Pancreas (tissue), 10 donors: ENCODE results near the gene LGR6. TPM values are rescaled to one million over a fixed set of nuclear protein-coding genes. Genes with fewer than 3 reads are reported as not detected.

Source experiments
- ATAC-seq, 4 donors: fragments of 200-7000 bp; cut with Tn5 transposase; one replicate each; pipeline versions ENCODE4 v1.8.0 to v1.9.1; 2020; ENCODE audit warnings: mild to moderate bottlenecking in 4 of 4, moderate library complexity in 4 of 4
- DNase-seq, 6 donors: peaks; one replicate each; pipeline ENCODE4 v3.0.0-alpha.2; 2020
- FAIRE-seq: peaks from 2 replicates; lab custom pipeline; 2012; peaks lifted over from hg19 to GRCh38; lab: Jason Lieb, UNC
- H3K27ac ChIP-seq, 4 donors: fragments of 200-600 bp; sonication (generic); 1 replicate in 3 of 4; 2 replicates in 1 of 4; pipeline versions ENCODE4 v1.5.0 to v1.8.0; 2020
- H3K27me3 ChIP-seq, 4 donors: fragments of 200-600 bp; one replicate each; pipeline ENCODE4 v1.8.0; 2021
- H3K36me3 ChIP-seq, 3 donors: fragments of 200-600 bp; sonication (generic) in 1 of 3; one replicate each; pipeline versions ENCODE4 v1.5.0 to v1.8.0; 2020 to 2021
- H3K4me1 ChIP-seq, 3 donors: fragments of 200-600 bp; one replicate each; pipeline ENCODE4 v1.8.0; 2021
- H3K4me3 ChIP-seq, 4 donors: fragments of 200-600 bp; sonication (generic) in 2 of 4; one replicate each; pipeline versions ENCODE4 v1.5.0 to v1.8.0; 2020 to 2021
- H3K9me3 ChIP-seq, 4 donors: fragments of 200-600 bp; one replicate each; pipeline ENCODE4 v1.8.0; 2021
- WGBS, 2 donors: extraction: QIAGEN DNeasy Blood & Tissue Kit; methylation state at CpG; one replicate each; pipeline ENCODE4 v1.1.7; 2013; 5-methylcytosine and 5-hydroxymethylcytosine counted together
- intact Hi-C, 3 donors: fragments of 100-400 bp; cut with DNase I; formaldehyde crosslinking; loops; one replicate each; pipeline versions ENCODE4 v1.11.1 to v1.14.2; 2022
- polyA plus RNA-seq, 2 donors: library from polyadenylated mRNA; stranded (reverse); fragments of 200-250 nt; gene quantifications; one replicate each; pipeline ENCODE4 v1.2.3, GENCODE V29; 2013
- total RNA-seq, 6 donors: library from RNA; stranded (reverse); fragmentation: NEBNext Ultra II Directional in 4 of 6; extraction: Animal tissue kit (Norgen Biotek cat#: 25700) in 4 of 6; gene quantifications; one replicate each; pipeline versions ENCODE4 v1.2.1 to v1.2.4, GENCODE V29; 2021 to 2023
- TF ChIP-seq, protein P1 (sequence below), 4 donors: fragments of 200-600 bp; sonication (generic) in 3 of 4; IDR thresholded peaks; one replicate each; pipeline versions ENCODE4 v1.5.0 to v1.8.0; 2021; ENCODE audit warnings: antibody characterized with exemption in 4 of 4
- donor health status: healthy with polysubstance abuse.
- donor health status: DM: no; HTN: no; CAD: no; lungs with moderate emphysema.
- donor health status: DM: no; HTN: no; CAD: no.
- donor health status: control.
- donor health status: control.
- donor health status: Bipolar disorder and iron deficiency.
- donor health status: DM: yes; HTN: yes; CAD: no.
- donor health status: DM: no; HTN: no; CAD: no.
- donor health status: DM: no; HTN: no; CAD: no.
- donor health status: DM: yes; HTN: yes; CAD: no.

LGR6 gene
- total and polyA plus RNA-seq, 8 donors, result 0.06 to 0.47 (median 0.15) TPM; not detected in 3

DNA sequence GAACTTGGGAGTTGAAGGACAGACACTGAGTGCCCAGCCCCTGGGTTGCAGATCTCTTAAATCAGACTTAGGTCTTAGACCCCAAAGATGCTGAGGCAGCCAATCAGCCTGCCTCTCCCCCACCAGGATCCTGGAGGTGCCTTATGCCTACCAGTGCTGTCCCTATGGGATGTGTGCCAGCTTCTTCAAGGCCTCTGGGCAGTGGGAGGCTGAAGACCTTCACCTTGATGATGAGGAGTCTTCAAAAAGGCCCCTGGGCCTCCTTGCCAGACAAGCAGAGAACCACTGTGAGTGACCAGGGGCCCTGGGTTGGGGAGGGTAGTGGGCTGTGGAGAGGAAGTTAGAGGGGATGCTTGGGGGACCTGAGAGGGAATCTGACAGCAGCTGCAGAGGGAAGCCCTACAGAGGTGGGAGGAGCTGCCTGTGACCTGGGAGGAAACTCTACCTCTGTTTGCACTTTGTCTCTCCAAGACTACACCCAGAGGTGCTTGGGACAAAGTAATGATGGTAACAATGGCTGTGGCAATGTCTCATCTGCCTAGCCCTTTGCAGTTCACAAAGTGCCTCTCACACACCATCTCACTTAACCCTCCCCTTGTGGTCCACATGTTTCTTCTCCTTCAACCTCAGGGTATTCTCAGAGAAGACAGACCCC lies 116.6 kb downstream of the LGR6 start:
- H3K4me3 ChIP-seq, result no peak overlapping the region
- no peak overlapping the region for H3K27ac ChIP-seq
- H3K9me3 ChIP-seq, result no peaks in the 10 kb centered on the region
- no peaks in the 10 kb centered on the region for H3K27me3 ChIP-seq
- intact Hi-C loops, result loop anchor here in 1 of 3 donors (5.0 kb wide), 1 partner anchor 123 kb away; no protein-coding TSS in a partner anchor
- H3K36me3 ChIP-seq, result no peaks in the 10 kb centered on the region
- no peak for ATAC-seq
- H3K4me1 ChIP-seq, result no peaks in the 10 kb centered on the region
- FAIRE-seq, result no peak
- DNase-seq, result no peak
- TF ChIP-seq, protein P1, sequence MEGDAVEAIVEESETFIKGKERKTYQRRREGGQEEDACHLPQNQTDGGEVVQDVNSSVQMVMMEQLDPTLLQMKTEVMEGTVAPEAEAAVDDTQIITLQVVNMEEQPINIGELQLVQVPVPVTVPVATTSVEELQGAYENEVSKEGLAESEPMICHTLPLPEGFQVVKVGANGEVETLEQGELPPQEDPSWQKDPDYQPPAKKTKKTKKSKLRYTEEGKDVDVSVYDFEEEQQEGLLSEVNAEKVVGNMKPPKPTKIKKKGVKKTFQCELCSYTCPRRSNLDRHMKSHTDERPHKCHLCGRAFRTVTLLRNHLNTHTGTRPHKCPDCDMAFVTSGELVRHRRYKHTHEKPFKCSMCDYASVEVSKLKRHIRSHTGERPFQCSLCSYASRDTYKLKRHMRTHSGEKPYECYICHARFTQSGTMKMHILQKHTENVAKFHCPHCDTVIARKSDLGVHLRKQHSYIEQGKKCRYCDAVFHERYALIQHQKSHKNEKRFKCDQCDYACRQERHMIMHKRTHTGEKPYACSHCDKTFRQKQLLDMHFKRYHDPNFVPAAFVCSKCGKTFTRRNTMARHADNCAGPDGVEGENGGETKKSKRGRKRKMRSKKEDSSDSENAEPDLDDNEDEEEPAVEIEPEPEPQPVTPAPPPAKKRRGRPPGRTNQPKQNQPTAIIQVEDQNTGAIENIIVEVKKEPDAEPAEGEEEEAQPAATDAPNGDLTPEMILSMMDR (IDR thresholded peaks at IDR 0.05), result no peak

DNA sequence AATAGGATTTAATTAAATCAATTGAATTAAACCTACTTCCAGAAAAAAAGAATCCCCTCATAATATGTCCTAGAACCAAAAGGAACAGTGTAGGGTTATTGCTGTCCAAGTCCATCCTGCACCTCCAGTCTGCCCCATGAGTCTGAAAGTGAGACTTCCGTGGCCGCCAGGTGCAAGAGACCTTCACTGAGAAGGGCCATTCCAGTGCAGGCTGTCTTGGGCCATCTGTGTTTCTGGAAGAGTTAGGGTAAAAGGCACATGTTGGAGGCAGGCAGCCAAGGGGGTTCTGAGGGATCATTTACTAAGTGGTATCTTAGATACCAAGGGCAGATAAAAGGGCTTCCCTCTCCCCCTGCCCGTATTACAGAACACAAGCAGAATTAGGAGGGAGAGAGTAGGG lies 117.1 kb downstream of the LGR6 start:
- H3K4me1 ChIP-seq, result no peaks in the 10 kb centered on the region
- no peak for FAIRE-seq
- H3K27ac ChIP-seq, result no peak overlapping the region
- WGBS, 2 donors, result 84 to 87% methylated on average over 3 of the region's 3 CpGs
- no peaks in the 10 kb centered on the region for H3K9me3 ChIP-seq
- intact Hi-C loops, result loop anchor here in 1 of 3 donors (5.0 kb wide), 1 partner anchor 123 kb away; no protein-coding TSS in a partner anchor
- DNase-seq, result no peak
- H3K36me3 ChIP-seq, result no peaks in the 10 kb centered on the region
- TF ChIP-seq, protein P1 (IDR thresholded peaks at IDR 0.05), result no peak
- H3K27me3 ChIP-seq, result no peaks in the 10 kb centered on the region
- no peak for ATAC-seq
- no peak overlapping the region for H3K4me3 ChIP-seq

DNA sequence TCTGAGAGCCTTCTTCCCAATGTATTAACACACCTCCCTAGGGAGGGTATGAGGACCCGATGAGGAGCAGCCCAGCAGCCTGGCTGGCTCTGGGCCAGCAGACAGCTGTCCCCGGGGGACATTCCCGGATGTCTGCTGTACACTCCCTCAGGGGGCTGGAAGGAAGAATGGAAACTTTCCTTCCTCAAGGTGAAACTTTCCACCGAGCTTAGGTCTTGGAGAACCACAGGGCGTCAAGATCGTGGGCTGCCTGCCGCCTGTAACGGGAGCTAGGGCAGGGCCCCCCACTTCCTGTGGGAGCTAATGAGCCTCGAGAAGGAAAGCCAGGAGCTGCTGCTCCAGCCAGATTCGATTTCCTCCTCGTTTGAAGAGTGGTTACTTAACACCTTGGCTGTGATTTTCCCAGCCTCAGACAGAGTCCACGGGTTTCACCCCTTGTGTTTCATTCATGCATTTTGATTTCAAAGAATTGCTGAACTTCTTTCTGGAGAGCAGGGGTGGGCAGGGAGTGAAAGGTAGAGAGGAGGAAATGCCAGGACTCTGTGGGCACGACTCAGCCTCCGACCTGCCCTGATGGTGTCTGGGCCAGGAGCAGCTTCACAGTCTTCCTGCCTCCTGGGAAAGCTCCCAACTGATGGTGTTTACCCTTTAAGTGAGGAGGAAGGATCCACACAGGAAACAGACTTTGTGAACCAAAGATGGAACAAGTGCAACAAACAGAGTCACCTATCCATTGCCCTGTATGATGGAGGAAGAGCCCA lies 118.5 kb downstream of the LGR6 start:
- no peaks in the 10 kb centered on the region for H3K27me3 ChIP-seq
- H3K36me3 ChIP-seq, result no peaks in the 10 kb centered on the region
- no peaks in the 10 kb centered on the region for H3K9me3 ChIP-seq
- no peaks in the 10 kb centered on the region for H3K4me1 ChIP-seq
- ATAC-seq (no peak), DNase-seq (no peak), FAIRE-seq (no peak)
- TF ChIP-seq, protein P1 (IDR thresholded peaks at IDR 0.05), result no peak
- H3K4me3 ChIP-seq, result no peak overlapping the region
- intact Hi-C loops, result loop anchor here in 1 of 3 donors (5.0 kb wide), 1 partner anchor 125 kb away; no protein-coding TSS in a partner anchor
- no peak overlapping the region for H3K27ac ChIP-seq
- WGBS, 2 donors, result 16 to 18% methylated on average over 14 of the region's 14 CpGs

DNA sequence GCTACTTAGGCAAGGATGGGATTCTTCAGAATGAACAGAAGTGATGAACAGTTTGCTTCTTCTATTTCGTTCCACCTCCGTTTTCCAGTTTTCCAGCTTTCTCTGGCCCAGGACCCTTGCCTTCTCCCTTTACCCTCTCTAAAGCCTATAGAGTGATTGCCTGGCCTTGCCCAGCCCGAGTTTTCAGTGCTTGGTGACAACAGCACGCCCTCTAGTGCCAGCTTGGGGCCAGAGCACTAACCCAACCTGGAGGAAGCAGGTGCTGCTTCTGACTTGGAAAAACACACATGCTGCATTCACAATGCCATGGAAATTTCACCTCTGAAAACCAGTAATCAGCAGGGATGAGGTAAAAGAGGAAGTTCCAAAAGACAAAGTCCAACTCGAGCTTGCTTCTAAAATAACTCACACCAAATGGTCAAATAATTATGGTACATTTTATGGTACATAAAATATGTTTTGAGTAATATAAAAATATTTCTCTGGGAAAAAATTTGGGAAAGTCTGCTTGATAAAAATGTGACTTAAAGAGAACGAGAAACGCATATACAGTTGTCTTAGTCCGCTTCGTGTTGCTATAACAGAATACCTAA lies 122.1 kb downstream of the LGR6 start:
- Histone ChIP-seq H3K27ac (no peak overlapping the region), H3K27me3 (no peaks in the 10 kb centered on the region), H3K4me1 (no peaks in the 10 kb centered on the region), H3K36me3 (no peaks in the 10 kb centered on the region), H3K9me3 (no peaks in the 10 kb centered on the region), H3K4me3 (no peak overlapping the region)
- TF ChIP-seq, protein P1 (IDR thresholded peaks at IDR 0.05), result peak; percentile 61 to 90 (median 82)
- ATAC-seq, result peak; percentile 91 to 99 (median 96)
- FAIRE-seq, result no peak
- peak; percentile 66 to 90 (median 82) for DNase-seq
- WGBS, 2 donors, result 18 to 21% methylated on average over 9 of the region's 9 CpGs
- intact Hi-C loops, result loop anchor here in 1 of 3 donors (5.0 kb wide), 1 partner anchor 128 kb away; no protein-coding TSS in a partner anchor
